ENCODE measurements around the gene KCNS1. TPM values are rescaled to one million over a fixed set of nuclear protein-coding genes. Genes with fewer than 3 reads are reported as not detected.

Gene KCNS1
- total RNA-seq, 6 donors from 2014 or later, result 0.69 to 4.7 (median 2.6) TPM

- Histone ChIP-seq H3K36me3 (no peaks in the 10 kb centered on the region), H3K27ac (peak overlapping the region in 1 of 4 donors; percentile 52), H3K9me3 (no peaks in the 10 kb centered on the region), H3K4me1 (peaks cover 11 to 22% (median 14%) of the 10 kb centered on the region in 4 donors), H3K27me3 (peaks cover 0 to 17% (median 8%) of the 10 kb centered on the region in 4 donors), H3K4me3 (peak overlapping the region in 1 of 4 donors; percentile 6)
- 73 to 81% methylated on average over 4 to 6 of the region's 6 CpGs for WGBS, 2 donors
- DNase-seq (peak in 1 of 2 donors; percentile 36), ATAC-seq (ENCODE audit: low FRiP score in 2 of 2) (no peak)
- no peak for TF ChIP-seq CTCF (IDR thresholded peaks at IDR 0.05)
- TF ChIP-seq POLR2A (IDR thresholded peaks at IDR 0.05), result no peak
- no peak for TF ChIP-seq EP300 (IDR thresholded peaks at IDR 0.05)
- TF ChIP-seq POLR2AphosphoS5 (IDR thresholded peaks at IDR 0.05), result no peak
Observed at GRCh38 chr20:45101333-45101850, 465 bp upstream of the KCNS1 start.

- DNase-seq (peak in 1 of 2 donors; percentile 82), ATAC-seq (ENCODE audit: low FRiP score in 2 of 2) (no peak)
- Histone ChIP-seq H3K4me1 (peaks cover 11 to 29% (median 16%) of the 10 kb centered on the region in 4 donors), H3K36me3 (no peaks in the 10 kb centered on the region), H3K4me3 (peak overlapping the region in 3 of 4 donors; percentile 11 to 37 (median 33)), H3K27ac (no peak overlapping the region), H3K9me3 (no peaks in the 10 kb centered on the region), H3K27me3 (peaks cover 0 to 17% (median 8%) of the 10 kb centered on the region in 4 donors)
- WGBS, 2 donors, result 4 to 26% methylated on average over 10 to 80 of the region's 91 CpGs
- TF ChIP-seq CTCF (IDR thresholded peaks at IDR 0.05), result no peak
Observed at GRCh38 chr20:45098103-45098773, 2.7 kb downstream of the KCNS1 start.

GRCh38 chr20:45097485-45098102 is 3.3 kb downstream of the KCNS1 start:
- H3K4me3 ChIP-seq, result peak overlapping the region in 3 of 4 donors; percentile 11 to 37 (median 33)

GRCh38 chr20:45096781-45097180 is 4.1 kb downstream of the KCNS1 start:
- peaks cover 0 to 17% (median 8%) of the 10 kb centered on the region in 4 donors for H3K27me3 ChIP-seq
- TF ChIP-seq CTCF (IDR thresholded peaks at IDR 0.05) (no peak), POLR2AphosphoS5 (IDR thresholded peaks at IDR 0.05) (no peak), EP300 (IDR thresholded peaks at IDR 0.05) (no peak), POLR2A (IDR thresholded peaks at IDR 0.05) (no peak)

More at GRCh38 chr20:45097485-45098102, 3.3 kb downstream of the KCNS1 start:
- H3K36me3 ChIP-seq, result no peaks in the 10 kb centered on the region
- H3K27me3 ChIP-seq, result peaks cover 0 to 17% (median 8%) of the 10 kb centered on the region in 4 donors
- WGBS, 2 donors, result 36 to 66% methylated on average over 17 to 53 of the region's 56 CpGs
- TF ChIP-seq POLR2A (IDR thresholded peaks at IDR 0.05) (no peak), EP300 (IDR thresholded peaks at IDR 0.05) (no peak), POLR2AphosphoS5 (IDR thresholded peaks at IDR 0.05) (no peak), CTCF (IDR thresholded peaks at IDR 0.05) (peak in 5 of 6 experiments; percentile 20 to 72 (median 46))
- DNase-seq (peak; percentile 41 to 89), ATAC-seq (ENCODE audit: low FRiP score in 2 of 2) (peak in 1 of 2 donors; percentile 44)
- no peak overlapping the region for H3K27ac ChIP-seq
- H3K9me3 ChIP-seq, result no peaks in the 10 kb centered on the region
- H3K4me1 ChIP-seq, result peaks cover 11 to 29% (median 16%) of the 10 kb centered on the region in 4 donors

More at GRCh38 chr20:45096781-45097180, 4.1 kb downstream of the KCNS1 start:
- H3K27ac ChIP-seq, result no peak overlapping the region
- no peaks in the 10 kb centered on the region for H3K36me3 ChIP-seq
- DNase-seq (no peak), ATAC-seq (ENCODE audit: low FRiP score in 2 of 2) (no peak)
- H3K4me1 ChIP-seq, result peaks cover 11 to 29% (median 16%) of the 10 kb centered on the region in 4 donors
- H3K4me3 ChIP-seq, result no peak overlapping the region
- 72 to 79% methylated on average over 9 of the region's 9 CpGs for WGBS, 2 donors
- H3K9me3 ChIP-seq, result no peaks in the 10 kb centered on the region
